Neural cell (in vitro differentiated cells): Measurements from ENCODE around the gene RDH13. TPM values are rescaled to one million over a fixed set of nuclear protein-coding genes. Genes with fewer than 3 reads are reported as not detected.

Experiments used
- H2AFZ ChIP-seq: fragments of 200-600, 300-800 bp; sonication (generic), shearing (Covaris generic); 2 replicates; pipeline ENCODE4 v1.6.0; 2014; ENCODE audit warnings: low read depth, mild to moderate bottlenecking, antibody characterized with exemption, low read length, moderate library complexity
- H3F3A ChIP-seq: fragments of 200-600 bp; shearing (Covaris generic); 2 replicates; pipeline ENCODE4 v1.6.1; 2016; ENCODE audit warnings: mild to moderate bottlenecking, moderate library complexity, mixed read lengths, antibody characterized with exemption, low read length; ENCODE audit not compliant: insufficient read depth, poor library complexity, severe bottlenecking
- H3K27ac ChIP-seq: fragments of 200-600, 300-800 bp; sonication (generic), shearing (Covaris generic); 2 replicates; pipeline ENCODE4 v1.5.1; 2014; ENCODE audit warnings: mild to moderate bottlenecking, low read length, moderate library complexity
- H3K27me3 ChIP-seq: fragments of 300-800, 200-600 bp; sonication (generic), shearing (Covaris generic); 2 replicates; pipeline ENCODE4 v1.6.0; 2014; ENCODE audit warnings: mild to moderate bottlenecking, low read depth, low read length, moderate library complexity; ENCODE audit not compliant: insufficient read depth
- H3K36me3 ChIP-seq: fragments of 300-800, 200-600 bp; sonication (generic), shearing (Covaris generic); 2 replicates; pipeline ENCODE4 v1.5.1; 2014; ENCODE audit warnings: mild to moderate bottlenecking, antibody characterized with exemption, low read length, moderate library complexity; ENCODE audit not compliant: insufficient read depth
- H3K4me2 ChIP-seq: fragments of 300-800, 200-600 bp; sonication (generic), shearing (Covaris generic); 2 replicates; pipeline ENCODE4 v1.6.0; 2014; ENCODE audit warnings: mild to moderate bottlenecking, low read length
- H3K4me3 ChIP-seq: fragments of 300-800, 200-600 bp; sonication (generic), shearing (Covaris generic); 2 replicates; pipeline ENCODE4 v1.5.1; 2014; ENCODE audit warnings: mild to moderate bottlenecking, low read length, moderate library complexity
- H3K79me2 ChIP-seq: fragments of 200-600 bp; shearing (Covaris generic); replicated peaks from 2 replicates; pipeline ENCODE4 v1.6.0; 2014; ENCODE audit warnings: mild to moderate bottlenecking, low read length, moderate library complexity; ENCODE audit not compliant: insufficient read depth
- H3K9ac ChIP-seq: fragments of 300-800, 200-600 bp; sonication (generic), shearing (Covaris generic); 2 replicates; pipeline ENCODE4 v1.6.1; 2016; ENCODE audit warnings: mild to moderate bottlenecking, low read length, mixed read lengths
- H3K9me2 ChIP-seq: fragments of 200-600 bp; shearing (Covaris generic); 2 replicates; pipeline ENCODE4 v1.6.1; 2016; ENCODE audit warnings: mild to moderate bottlenecking, low read length, mixed read lengths; ENCODE audit not compliant: insufficient read depth
- H3K9me3 ChIP-seq: fragments of 200-600, 300-800 bp; sonication (generic), shearing (Covaris generic); 2 replicates; pipeline ENCODE4 v1.6.1; 2016; ENCODE audit warnings: mild to moderate bottlenecking, mixed run types, low read length, moderate library complexity, mixed read lengths
- H4K20me1 ChIP-seq: fragments of 200-600 bp; shearing (Covaris generic); 2 replicates; pipeline ENCODE4 v1.6.1; 2016; ENCODE audit warnings: mild to moderate bottlenecking, mixed run types; ENCODE audit not compliant: insufficient read depth
- EP300 ChIP-seq: fragments of 450-650 bp; conservative IDR thresholded peaks from 2 replicates; pipeline ENCODE4 v1.6.1; 2014; ENCODE audit warnings: antibody characterized with exemption, mild to moderate bottlenecking, moderate library complexity; ENCODE audit not compliant: poor library complexity, severe bottlenecking
- EZH2 ChIP-seq: fragments of 200-600, 300-800 bp; shearing (Covaris generic), sonication (generic); IDR thresholded peaks from 2 replicates; pipeline ENCODE4 v1.6.1; 2014; ENCODE audit warnings: antibody characterized with exemption, low read length, borderline replicate concordance, mild to moderate bottlenecking; ENCODE audit not compliant: insufficient read depth, poor library complexity, severe bottlenecking
- MXI1 ChIP-seq: fragments of 450-650 bp; conservative IDR thresholded peaks from 2 replicates; pipeline ENCODE4 v1.6.1; 2014; ENCODE audit warnings: antibody characterized with exemption, mild to moderate bottlenecking; ENCODE audit not compliant: poor library complexity, severe bottlenecking
- POLR2AphosphoS5 ChIP-seq: IDR thresholded peaks from 2 replicates; pipeline ENCODE4 v1.6.1; 2012
- RAD21 ChIP-seq: fragments of 450-650 bp; conservative IDR thresholded peaks from 2 replicates; pipeline ENCODE4 v1.6.1; 2014; ENCODE audit warnings: antibody characterized with exemption, mild to moderate bottlenecking, moderate library complexity
- SMC3 ChIP-seq: fragments of 450-650 bp; conservative IDR thresholded peaks from 2 replicates; pipeline ENCODE4 v1.6.1; 2014; ENCODE audit warnings: antibody characterized with exemption, mild to moderate bottlenecking, moderate library complexity; ENCODE audit not compliant: poor library complexity
- TAF1 ChIP-seq: IDR thresholded peaks from 2 replicates; pipeline ENCODE4 v1.6.1; 2012; ENCODE audit warnings: low read depth
- polyA plus RNA-seq: library from polyadenylated mRNA; depleted of rRNA; stranded (reverse); fragments of >200 nt; gene quantifications from 2 replicates; pipeline ENCODE4 v1.2.3, GENCODE V29; 2014
- TF ChIP-seq, protein P1 (sequence below): fragments of 450-650 bp; IDR thresholded peaks from 2 replicates; pipeline ENCODE4 v1.5.1; 2014; ENCODE audit warnings: antibody characterized with exemption, mild to moderate bottlenecking, moderate library complexity; ENCODE audit not compliant: poor library complexity, severe bottlenecking
- TF ChIP-seq, protein P2 (sequence below): IDR thresholded peaks from 2 replicates; pipeline ENCODE4 v1.6.1; 2012; ENCODE audit warnings: borderline replicate concordance

The RDH13 gene
- polyA plus RNA-seq, 1 donor from 2014 or later = 9.8 TPM

DNA sequence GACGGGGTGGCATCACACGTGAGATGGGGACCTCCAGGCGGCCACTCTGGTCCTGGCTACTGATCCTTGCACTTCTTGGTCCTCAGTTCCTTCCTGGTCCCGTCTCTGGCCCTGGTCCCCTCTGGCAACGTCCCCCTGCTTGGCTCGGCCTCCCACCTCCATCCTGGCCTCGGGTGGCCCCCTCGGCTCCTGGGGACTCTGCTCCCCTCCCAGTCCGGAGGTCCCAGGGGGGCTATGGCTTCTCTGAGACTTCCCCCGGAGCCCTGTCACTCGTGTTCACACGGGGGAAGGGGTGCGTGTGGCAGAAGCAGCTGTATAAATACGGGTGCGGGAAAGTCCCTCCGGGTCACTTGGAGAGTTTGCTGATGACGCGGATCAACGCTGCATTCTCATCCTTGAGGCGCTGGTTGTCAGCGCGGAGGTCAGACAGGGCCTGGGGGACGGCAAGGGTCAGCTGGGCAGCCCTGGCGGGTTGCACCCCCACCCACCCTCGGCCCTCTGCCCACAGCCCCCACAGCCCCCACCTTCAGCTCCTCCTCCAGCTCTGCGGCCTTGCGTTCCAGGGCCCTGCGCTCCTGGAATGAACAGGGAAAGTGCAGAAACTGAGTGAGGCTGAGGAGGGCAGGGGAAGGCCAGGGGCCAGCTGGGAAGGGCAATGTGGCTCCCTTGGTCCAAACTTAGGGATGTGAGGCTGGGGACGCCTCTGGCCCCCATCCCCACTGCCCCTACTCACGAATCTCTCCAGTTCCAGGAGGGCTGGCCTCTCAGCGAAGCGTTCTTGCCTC is 28.4 kb upstream of the RDH13 start:
- TF ChIP-seq, protein P1, sequence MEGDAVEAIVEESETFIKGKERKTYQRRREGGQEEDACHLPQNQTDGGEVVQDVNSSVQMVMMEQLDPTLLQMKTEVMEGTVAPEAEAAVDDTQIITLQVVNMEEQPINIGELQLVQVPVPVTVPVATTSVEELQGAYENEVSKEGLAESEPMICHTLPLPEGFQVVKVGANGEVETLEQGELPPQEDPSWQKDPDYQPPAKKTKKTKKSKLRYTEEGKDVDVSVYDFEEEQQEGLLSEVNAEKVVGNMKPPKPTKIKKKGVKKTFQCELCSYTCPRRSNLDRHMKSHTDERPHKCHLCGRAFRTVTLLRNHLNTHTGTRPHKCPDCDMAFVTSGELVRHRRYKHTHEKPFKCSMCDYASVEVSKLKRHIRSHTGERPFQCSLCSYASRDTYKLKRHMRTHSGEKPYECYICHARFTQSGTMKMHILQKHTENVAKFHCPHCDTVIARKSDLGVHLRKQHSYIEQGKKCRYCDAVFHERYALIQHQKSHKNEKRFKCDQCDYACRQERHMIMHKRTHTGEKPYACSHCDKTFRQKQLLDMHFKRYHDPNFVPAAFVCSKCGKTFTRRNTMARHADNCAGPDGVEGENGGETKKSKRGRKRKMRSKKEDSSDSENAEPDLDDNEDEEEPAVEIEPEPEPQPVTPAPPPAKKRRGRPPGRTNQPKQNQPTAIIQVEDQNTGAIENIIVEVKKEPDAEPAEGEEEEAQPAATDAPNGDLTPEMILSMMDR = no peak
- TF ChIP-seq POLR2AphosphoS5 (no peak), MXI1 (no peak), TAF1 (no peak), EP300 (no peak), SMC3 (no peak), EZH2 (no peak), RAD21 (no peak)
- TF ChIP-seq, protein P2, sequence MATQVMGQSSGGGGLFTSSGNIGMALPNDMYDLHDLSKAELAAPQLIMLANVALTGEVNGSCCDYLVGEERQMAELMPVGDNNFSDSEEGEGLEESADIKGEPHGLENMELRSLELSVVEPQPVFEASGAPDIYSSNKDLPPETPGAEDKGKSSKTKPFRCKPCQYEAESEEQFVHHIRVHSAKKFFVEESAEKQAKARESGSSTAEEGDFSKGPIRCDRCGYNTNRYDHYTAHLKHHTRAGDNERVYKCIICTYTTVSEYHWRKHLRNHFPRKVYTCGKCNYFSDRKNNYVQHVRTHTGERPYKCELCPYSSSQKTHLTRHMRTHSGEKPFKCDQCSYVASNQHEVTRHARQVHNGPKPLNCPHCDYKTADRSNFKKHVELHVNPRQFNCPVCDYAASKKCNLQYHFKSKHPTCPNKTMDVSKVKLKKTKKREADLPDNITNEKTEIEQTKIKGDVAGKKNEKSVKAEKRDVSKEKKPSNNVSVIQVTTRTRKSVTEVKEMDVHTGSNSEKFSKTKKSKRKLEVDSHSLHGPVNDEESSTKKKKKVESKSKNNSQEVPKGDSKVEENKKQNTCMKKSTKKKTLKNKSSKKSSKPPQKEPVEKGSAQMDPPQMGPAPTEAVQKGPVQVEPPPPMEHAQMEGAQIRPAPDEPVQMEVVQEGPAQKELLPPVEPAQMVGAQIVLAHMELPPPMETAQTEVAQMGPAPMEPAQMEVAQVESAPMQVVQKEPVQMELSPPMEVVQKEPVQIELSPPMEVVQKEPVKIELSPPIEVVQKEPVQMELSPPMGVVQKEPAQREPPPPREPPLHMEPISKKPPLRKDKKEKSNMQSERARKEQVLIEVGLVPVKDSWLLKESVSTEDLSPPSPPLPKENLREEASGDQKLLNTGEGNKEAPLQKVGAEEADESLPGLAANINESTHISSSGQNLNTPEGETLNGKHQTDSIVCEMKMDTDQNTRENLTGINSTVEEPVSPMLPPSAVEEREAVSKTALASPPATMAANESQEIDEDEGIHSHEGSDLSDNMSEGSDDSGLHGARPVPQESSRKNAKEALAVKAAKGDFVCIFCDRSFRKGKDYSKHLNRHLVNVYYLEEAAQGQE = no peak
- no peak overlapping the region for H3K9ac ChIP-seq
- H3K36me3 ChIP-seq = no peaks in the 10 kb centered on the region
- H3K27ac ChIP-seq = no peak overlapping the region
- H3K9me2 ChIP-seq = no peaks in the 10 kb centered on the region
- H3K4me3 ChIP-seq = no peak overlapping the region
- no peaks in the 10 kb centered on the region for H3K79me2 ChIP-seq
- no peaks in the 10 kb centered on the region for H4K20me1 ChIP-seq
- no peaks in the 10 kb centered on the region for H3K9me3 ChIP-seq
- no peaks in the 10 kb centered on the region for H3K27me3 ChIP-seq
- H3K4me2 ChIP-seq = no peak overlapping the region
- H3F3A ChIP-seq = no peaks in the 10 kb centered on the region
- H2AFZ ChIP-seq = no peak overlapping the region

DNA sequence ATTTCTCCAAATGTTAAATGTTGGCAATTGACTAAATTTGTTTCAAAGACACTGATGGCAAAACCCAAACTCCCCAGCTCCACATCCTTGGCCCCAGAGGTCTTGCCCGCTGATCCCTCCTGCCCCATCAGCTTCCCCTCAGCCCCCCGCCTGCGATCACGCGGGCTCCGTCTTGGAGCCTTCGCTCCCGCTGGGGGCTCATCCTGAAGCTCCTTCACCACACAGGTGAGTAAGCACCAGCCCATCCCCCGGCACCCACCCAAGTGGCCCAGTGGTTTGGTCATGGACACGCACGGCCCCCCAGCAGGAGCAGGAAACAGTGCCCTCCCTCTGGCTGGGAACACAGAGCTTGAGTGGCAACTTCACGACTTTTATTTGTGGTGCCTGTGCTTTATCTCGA is 27.6 kb upstream of the RDH13 start:
- Histone ChIP-seq H4K20me1 (no peaks in the 10 kb centered on the region), H3K9me2 (no peaks in the 10 kb centered on the region)

More for the DNA sequence above, 27.6 kb upstream of the RDH13 start:
- TF ChIP-seq MXI1 = no peak
- TF ChIP-seq EZH2 = no peak
- TF ChIP-seq, protein P2 = no peak
- TF ChIP-seq SMC3 = no peak
- no peak for TF ChIP-seq TAF1
- TF ChIP-seq POLR2AphosphoS5 = no peak
- no peak for TF ChIP-seq EP300
- TF ChIP-seq RAD21 = no peak
- TF ChIP-seq, protein P1 = no peak
- Histone ChIP-seq H3K36me3 (no peaks in the 10 kb centered on the region), H3K27ac (no peak overlapping the region), H3K27me3 (no peaks in the 10 kb centered on the region), H3K4me2 (no peak overlapping the region), H3K4me3 (no peak overlapping the region), H3K9ac (no peak overlapping the region), H3K79me2 (peaks cover 3% of the 10 kb centered on the region), H2AFZ (no peak overlapping the region), H3F3A (no peaks in the 10 kb centered on the region), H3K9me3 (no peaks in the 10 kb centered on the region)
